Measurements from ENCODE around the gene SUMO3.

The SUMO3 gene

DNA sequence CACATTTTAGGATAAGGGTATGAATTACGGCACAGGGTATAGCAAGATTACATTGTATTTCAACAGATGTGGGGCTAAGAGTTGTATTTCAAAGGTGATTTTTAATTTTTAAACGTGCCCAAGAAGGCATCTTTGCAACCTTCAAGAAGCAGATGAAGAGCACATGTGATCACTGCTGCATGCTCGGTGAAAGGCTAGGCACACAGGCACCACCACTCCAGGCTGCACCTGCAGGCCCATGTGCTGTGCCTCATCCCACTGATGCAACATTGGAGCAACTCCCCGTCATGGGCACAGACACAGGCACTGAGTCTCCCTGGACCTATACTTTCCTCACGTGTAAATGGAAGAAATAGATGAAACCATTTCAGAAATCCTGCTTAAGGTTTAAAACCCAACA is 39.8 kb downstream of the SUMO3 start:
- no peak for DNase-seq

- no peak for DNase-seq
Observed at GRCh38 chr21:44774972-44775371, 42.9 kb downstream of the SUMO3 start.

GRCh38 chr21:44773291-44773932 is 44.5 kb downstream of the SUMO3 start:
- no peak for DNase-seq

GRCh38 chr21:44771896-44772525 is 45.9 kb downstream of the SUMO3 start:
- DNase-seq: no peak

DNA sequence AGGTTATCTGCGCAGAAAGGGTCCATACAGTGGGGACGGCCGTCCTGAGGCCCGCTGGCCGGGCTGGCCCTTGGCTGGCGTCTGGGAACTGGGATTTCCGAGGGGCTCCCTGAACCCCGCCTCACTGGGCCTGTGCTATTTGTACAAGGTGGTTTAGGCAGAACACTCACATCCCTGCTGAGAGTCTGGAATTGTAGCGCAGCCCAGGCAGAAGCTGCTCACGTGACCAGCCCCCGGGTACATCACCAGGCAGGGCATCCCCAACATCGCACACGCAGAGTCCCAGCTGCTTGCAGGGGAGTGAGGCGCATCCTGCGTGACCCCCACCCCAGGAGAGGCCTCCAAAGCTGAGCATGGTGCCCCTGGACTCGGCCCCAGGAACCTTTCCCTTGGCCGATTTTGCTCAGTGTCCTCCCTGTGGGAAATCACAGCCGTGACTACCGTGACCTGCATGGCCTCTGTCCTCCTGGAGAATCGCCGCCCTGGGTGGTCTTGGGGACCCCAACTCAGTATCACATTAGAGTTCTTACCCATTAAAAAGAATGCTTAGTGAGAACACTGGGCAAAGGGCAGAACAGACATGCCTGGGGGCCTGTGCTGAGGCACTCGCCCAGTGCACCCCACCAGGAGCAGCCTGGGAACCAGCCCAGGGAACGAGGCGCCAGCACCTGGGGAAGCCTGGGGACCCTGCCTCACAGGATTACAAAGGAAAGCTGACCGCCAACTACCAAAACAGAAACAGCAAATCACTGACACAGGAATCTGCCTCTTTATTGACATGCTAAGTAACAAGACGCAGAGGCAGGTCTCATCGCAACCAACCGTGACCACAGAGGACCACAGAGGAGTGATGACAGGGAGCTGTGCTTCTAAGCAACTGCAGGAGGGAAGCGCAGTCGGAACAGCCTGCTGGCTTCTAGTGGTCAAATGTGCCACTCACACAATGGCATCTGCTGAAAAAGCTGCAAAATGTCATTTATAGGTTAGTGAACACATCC is 49.7 kb downstream of the SUMO3 start:
- DNase-seq: no peak

DNA sequence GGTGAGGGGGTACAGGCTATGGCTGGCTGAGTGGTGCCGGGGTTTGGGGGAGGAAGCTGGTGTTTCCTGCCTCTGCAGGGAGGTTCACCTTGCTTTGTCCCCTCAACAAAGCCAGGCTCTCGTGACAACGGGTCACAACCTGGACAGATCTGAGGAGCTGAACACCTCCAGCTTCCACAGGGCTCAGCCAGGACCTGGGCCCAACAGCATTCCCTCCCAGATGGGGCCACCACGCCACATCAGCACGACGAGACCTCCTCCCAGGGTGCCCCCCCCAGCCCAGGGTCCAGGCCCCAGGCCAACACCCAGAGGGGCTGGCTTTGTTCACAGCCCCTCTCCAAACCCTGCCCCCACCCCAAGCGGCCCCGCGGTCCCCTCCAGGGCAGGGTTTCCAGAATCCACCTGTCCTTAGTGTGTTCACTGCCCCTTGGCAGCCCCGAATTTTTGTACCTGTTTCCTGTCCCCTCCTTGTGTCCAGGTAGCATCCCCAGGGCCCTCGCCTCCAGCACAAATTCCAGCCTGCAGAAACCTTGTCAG is 51.0 kb downstream of the SUMO3 start:
- DNase-seq: no peak

DNA sequence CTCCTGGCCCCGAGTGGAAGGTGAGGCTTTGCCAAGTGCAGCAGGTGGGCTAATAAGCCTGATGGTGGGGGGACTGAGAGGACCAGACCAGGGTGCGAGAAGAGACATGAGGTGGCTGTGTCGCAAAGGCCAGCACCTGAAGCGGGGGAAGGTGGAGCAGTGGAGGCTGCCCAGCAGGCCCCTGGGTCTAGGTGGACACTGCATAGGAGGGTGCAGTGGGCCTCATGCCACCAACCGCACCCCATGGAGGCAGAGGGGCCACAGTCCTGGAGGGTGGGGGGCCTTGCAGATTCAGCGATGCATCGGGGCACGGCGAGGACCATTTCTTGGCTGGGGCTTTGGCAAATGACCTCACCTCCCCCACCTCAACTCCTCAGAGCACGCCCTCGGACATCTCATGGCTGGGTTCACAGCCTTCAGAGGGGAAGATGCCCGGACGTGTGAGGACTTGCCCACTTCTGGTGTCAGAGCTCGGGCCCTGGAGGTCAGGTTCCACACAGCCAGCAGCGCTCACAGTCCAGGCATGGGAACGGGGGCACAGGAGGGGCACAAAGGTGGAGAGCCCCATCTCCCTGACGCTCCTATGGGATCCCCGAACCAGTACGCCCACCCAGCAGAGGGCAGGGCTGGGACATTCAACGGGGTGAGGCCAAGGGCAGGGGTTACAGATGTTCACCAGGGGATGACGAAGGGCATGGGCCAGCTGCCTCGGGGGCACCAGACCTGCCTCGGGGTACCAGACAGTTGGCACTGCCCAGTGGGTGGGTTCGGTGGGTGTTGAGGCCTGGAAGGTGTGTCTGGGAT is 51.6 kb downstream of the SUMO3 start:
- no peak for DNase-seq

DNA sequence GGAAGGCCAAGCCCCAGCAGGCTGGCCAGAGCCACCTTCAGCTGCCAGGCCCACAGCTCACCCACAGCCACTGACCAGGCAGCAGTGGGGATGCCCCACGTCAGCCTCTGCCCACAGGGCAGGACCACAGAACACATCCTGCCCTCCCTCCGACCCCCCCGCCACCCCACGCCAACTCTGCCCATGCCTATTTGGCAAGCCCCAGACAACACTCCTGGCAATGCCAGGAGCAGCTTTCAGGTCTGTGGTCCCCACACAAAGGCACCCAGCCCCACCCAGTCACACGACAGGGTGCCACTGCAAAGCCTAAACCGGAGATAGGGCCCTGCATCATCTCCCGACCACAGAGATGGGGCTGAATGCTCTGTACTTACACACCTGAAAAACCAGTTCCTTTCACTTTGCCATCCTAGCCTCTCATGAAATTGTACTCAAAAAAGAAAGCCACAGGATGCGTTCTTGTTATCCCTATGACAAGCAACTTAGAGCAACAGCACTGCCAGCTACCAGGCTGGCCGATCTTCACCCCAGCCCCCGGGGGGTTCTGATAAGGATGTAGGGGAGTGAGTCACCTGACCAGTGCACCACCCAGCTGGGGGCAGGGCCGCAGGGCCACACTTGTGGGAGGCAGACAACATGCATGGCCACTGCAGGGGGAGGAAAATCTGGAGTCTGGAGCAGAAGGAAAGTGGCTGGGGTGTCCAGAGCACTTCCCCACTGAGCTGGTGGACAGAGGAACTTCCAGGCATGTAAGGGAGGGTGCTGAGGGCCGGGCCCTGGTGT is 52.4 kb downstream of the SUMO3 start:
- no peak for DNase-seq

- no peak for DNase-seq
Observed at GRCh38 chr21:44764319-44765230, 53.3 kb downstream of the SUMO3 start.

DNA sequence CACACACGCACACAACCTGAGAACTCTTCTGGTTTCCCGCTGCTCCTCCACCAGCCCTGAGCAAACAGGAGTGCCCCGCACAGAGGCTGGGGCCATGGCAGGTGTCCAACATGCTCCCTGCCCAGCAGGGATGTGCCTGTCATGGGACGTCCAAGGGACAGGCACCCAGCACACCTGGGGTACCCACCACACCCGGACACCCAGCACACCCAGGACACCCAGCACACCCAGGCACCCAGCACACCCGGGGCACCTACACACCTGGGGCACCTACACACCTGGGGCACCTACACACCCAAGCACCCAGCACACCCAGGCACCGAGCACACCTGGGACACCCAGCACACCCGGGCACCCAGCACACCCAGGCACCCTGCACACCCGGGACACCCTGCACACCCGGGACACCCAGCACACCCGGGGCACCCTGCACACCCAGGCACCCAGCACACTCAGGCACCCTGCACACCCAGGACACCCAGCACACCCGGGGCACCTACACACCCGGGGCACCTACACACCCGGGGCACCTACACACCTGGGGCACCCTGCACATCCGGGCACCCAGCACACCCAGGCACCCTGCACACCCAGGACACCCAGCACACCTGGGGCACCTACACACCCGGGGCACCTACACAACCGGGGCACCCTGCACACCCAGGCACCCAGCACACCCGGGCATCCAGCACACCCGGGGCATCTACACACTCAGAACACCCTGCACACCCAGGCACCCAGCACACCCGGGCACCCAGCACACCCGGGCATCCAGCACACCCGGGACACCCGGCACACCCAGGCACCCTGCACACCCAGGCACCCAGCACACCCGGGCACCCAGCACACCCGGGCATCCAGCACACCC is 54.2 kb downstream of the SUMO3 start:
- DNase-seq: no peak

- DNase-seq: no peak
Observed at GRCh38 chr21:44763050-44763378, 54.8 kb downstream of the SUMO3 start.

DNA sequence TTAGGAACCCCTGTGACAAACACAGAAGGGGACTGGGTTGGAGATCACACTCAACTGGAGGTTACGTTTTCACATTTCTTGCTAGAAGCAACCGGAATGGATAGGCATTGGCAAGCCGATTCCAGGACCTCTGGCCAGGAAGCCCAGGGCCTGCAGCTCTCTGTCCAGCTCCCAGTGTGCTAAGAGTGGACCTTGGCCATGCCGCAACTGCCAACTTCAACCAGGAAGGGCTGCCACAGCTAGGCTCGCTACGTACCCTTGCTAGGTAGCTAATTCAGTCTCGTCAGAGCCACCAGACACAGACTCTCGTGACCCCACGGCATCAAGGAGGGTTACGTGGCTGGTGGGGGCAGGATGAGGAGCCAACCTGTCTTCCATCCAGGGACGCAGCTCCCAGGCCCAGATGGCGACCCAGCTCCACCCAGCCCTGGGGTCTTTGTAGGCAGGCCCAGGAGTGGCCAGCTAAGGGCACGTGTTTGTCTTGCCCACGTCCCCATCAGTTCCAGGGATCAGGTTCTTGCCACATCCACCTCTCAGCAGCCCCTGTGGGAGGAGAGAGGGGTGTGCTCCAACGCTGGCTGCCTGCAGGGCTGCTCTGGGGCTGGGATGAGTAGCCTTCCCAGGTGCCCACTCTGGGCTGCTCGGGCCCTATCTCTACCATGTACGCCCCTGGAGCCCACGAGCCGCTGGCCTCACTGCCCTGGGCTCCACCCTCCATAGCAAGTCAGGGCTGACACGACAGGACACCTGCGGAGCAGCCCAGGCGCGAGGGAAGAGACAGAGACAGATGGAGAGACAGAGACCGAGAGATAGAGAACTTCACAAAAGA is 55.4 kb downstream of the SUMO3 start:
- DNase-seq: no peak

- no peak for DNase-seq
Observed at GRCh38 chr21:44761747-44762208, 56.1 kb downstream of the SUMO3 start.

DNA sequence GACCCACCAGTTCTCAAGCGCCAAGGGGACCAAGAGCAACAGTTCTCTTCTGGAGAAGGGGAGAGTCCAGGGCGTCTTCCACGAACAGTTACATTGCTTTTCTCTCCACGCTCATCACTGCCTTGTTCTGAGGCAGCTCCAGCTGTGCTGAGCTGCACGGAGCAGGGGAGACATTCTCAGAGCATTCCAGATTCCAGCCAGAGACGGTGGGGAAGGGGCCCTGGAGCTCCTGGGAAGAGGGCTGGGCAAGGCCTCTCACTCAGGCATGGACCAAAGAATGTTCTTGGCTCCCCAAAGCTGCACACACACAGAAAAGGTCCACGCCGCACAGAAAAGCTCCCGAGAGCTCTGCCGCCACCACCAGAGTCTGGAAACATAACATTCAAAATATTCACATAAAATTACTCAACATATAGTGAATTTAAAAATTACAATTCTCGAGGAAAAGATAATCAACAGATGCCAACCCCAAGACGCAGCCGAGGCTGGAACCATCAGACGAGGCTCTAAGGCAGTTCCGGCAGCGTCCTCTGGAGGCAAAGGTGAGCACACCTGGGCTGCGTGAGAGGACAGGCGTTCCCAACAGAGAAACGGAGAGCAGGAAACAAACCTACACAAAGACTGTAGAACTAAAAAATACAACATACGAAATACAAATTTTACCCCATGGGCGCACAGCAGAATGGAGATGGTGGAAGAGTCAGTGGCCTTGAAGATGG is 56.7 kb downstream of the SUMO3 start:
- DNase-seq: no peak

DNA sequence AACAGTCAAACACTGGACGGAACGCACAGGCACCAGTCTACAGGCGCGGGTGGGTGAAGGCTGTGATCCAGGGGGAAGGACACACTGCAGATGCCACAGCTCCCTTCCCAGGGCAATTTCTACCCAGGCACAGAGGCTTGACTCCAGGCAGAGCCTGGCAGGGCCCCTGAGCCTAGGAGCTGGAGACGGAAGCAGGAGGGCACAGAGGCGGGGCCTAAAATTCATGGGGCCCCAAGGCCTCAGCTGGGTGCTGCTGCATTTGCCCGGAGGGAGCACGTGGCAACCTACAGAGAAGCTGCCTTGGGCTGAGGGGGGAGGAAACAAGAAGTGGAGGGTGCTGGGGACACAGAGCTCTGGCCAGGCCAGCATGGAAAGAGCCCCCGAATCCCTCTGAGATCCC is 57.5 kb downstream of the SUMO3 start:
- DNase-seq: no peak

- no peak for DNase-seq
Observed at GRCh38 chr21:44759628-44760285, 58.1 kb downstream of the SUMO3 start.

All from GOT3 (cell line).